DND-41 (cell line): ENCODE measurements around the gene AGR3.

ENCODE experiments used
- CTCF ChIP-seq: IDR thresholded peaks from 2 replicates; pipeline ENCODE4 v1.5.1; 2012; ENCODE audit warnings: borderline replicate concordance, low read length, moderate library complexity, mild to moderate bottlenecking; ENCODE audit not compliant: poor library complexity, severe bottlenecking; ENCODE audit errors: extremely low read depth
- EZH2 ChIP-seq: IDR thresholded peaks from 3 replicates; pipeline ENCODE4 v1.6.1; 2012; ENCODE audit warnings: borderline replicate concordance, low read depth, mild to moderate bottlenecking, moderate library complexity, low read length, inconsistent platforms; ENCODE audit not compliant: severe bottlenecking

GRCh38 chr7:16908561-16908960 lies 26.8 kb upstream of the AGR3 start:
- TF ChIP-seq CTCF (no peak), EZH2 (no peak)
